Measurements from ENCODE around the gene MAPT.
"Not testable (repeated sequence)": the region's sequence is repeated elsewhere in the genome, so short reads cannot be mapped to it uniquely, and the experiment has no call there.

The MAPT gene

DNA sequence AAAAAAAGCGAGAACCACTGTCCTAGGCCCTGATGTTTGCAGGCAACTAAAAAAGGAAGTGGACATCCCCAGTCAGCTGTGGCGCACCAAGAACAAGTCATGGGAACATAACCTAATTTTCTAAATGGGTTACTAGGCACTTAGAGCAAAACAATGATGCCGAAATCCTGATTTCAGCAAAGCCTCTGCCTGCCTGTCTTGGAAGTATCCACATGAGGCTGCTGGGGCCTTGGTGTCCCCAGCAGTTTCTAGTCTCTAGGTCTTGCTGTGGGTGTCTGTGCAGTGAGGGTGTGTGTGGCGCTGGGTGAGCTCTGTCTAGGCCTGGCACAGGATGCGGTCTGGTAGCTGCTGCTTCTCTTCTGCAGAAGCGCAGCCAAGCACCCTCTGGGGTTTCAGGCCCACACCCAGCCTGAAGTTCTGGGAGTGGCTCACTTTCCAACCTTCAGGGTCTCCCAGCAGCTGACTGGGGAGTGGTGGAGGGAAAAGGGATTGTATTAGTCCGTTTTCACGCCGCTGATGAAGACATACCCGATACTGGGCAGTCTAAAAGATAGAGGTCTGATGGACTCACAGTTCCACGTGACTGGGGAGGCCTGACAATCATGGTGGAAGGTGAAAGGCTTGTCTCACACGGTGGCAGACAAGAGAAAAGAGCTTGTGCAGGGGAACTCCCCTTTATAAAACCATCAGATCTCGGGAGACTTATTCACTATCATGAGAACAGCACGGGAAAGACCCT, 125.8 kb downstream of the MAPT start:
- peaks cover 2% of the 10 kb centered on the region for H3K36me3 ChIP-seq (ENCODE audit: control insufficient read depth, insufficient read depth, low read length)
- no peaks in the 10 kb centered on the region for H3K27me3 ChIP-seq (replicated peaks; ENCODE audit: control insufficient read depth, insufficient read depth, low read length)
- TF ChIP-seq, protein P1, sequence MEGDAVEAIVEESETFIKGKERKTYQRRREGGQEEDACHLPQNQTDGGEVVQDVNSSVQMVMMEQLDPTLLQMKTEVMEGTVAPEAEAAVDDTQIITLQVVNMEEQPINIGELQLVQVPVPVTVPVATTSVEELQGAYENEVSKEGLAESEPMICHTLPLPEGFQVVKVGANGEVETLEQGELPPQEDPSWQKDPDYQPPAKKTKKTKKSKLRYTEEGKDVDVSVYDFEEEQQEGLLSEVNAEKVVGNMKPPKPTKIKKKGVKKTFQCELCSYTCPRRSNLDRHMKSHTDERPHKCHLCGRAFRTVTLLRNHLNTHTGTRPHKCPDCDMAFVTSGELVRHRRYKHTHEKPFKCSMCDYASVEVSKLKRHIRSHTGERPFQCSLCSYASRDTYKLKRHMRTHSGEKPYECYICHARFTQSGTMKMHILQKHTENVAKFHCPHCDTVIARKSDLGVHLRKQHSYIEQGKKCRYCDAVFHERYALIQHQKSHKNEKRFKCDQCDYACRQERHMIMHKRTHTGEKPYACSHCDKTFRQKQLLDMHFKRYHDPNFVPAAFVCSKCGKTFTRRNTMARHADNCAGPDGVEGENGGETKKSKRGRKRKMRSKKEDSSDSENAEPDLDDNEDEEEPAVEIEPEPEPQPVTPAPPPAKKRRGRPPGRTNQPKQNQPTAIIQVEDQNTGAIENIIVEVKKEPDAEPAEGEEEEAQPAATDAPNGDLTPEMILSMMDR (IDR thresholded peaks at IDR 0.05; ENCODE audit: insufficient read depth, low read length, poor library complexity, severe bottlenecking) = no peak
- no peak for DNase-seq (ENCODE audit: extremely low read depth, insufficient read length)
- no peak overlapping the region for H3K4me3 ChIP-seq (replicated peaks; ENCODE audit: low read depth, low read length)

DNA sequence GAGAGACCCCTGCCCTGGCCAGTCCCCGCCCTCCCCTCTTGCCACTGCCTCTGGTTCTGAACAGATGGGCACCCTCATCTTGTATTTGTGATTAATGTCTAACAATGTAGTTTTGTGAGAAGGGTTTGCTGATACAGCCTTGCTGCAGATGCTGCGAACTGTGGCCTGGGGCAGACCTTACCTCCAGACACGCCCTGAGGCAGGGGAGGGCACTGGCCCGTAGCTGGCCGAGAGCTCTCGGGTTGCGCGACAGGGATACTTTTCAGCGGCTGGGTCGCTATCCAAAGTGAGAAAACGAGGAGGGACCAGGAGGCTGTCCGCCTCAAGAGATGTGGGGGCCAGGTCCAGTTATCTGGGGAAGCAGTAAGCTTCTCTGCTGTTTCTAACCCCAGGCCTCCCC, 126.6 kb downstream of the MAPT start:
- Histone ChIP-seq H3K4me3 (replicated peaks; ENCODE audit: low read depth, low read length) (no peak overlapping the region), H3K36me3 (ENCODE audit: control insufficient read depth, insufficient read depth, low read length) (peaks cover 2% of the 10 kb centered on the region), H3K27me3 (replicated peaks; ENCODE audit: control insufficient read depth, insufficient read depth, low read length) (no peaks in the 10 kb centered on the region)
- DNase-seq (ENCODE audit: extremely low read depth, insufficient read length) = no peak
- TF ChIP-seq, protein P1 (IDR thresholded peaks at IDR 0.05; ENCODE audit: insufficient read depth, low read length, poor library complexity, severe bottlenecking) = no peak

DNA sequence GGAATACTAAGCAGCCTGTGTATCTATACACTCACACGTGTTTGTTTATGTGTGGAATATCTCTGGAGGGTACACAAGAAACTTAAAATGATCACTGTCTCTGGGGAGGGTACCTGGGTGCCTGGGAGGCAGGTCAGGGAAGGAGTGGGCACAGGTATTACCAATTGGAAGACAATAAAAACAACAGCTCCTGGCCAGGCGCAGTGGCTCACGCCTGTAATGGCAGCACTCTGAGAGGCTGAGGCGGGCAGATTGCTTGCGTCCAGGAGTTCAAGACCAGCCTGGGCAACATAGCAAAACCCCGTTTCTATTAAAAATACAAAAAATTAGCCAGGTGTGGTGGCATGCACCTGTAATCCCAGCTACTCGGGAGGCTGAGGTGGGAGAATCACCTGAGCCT, 129.0 kb downstream of the MAPT start:
- H3K27me3 ChIP-seq (replicated peaks; ENCODE audit: control insufficient read depth, insufficient read depth, low read length) = not testable (repeated sequence)

DNA sequence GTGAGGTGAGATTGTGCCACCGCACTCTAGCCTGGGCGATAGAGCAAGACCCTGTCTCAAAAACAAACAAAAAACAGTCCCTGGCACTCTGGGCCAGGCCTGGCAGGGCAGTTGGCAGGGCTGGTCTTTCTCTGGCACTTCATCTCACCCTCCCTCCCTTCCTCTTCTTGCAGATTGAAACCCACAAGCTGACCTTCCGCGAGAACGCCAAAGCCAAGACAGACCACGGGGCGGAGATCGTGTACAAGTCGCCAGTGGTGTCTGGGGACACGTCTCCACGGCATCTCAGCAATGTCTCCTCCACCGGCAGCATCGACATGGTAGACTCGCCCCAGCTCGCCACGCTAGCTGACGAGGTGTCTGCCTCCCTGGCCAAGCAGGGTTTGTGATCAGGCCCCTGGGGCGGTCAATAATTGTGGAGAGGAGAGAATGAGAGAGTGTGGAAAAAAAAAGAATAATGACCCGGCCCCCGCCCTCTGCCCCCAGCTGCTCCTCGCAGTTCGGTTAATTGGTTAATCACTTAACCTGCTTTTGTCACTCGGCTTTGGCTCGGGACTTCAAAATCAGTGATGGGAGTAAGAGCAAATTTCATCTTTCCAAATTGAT, 129.5 kb downstream of the MAPT start:
- no peaks in the 10 kb centered on the region for H3K27me3 ChIP-seq (replicated peaks; ENCODE audit: control insufficient read depth, insufficient read depth, low read length)
- TF ChIP-seq, protein P1 (IDR thresholded peaks at IDR 0.05; ENCODE audit: insufficient read depth, low read length, poor library complexity, severe bottlenecking) = no peak
- peaks cover 9% of the 10 kb centered on the region for H3K36me3 ChIP-seq (ENCODE audit: control insufficient read depth, insufficient read depth, low read length)
- DNase-seq (ENCODE audit: extremely low read depth, insufficient read length) = no peak
- no peak overlapping the region for H3K4me3 ChIP-seq (replicated peaks; ENCODE audit: low read depth, low read length)

More for the DNA sequence above, 129.0 kb downstream of the MAPT start:
- H3K4me3 ChIP-seq (replicated peaks; ENCODE audit: low read depth, low read length); DNase-seq (ENCODE audit: extremely low read depth, insufficient read length); H3K36me3 ChIP-seq (ENCODE audit: control insufficient read depth, insufficient read depth, low read length): not testable (repeated sequence)

DNA sequence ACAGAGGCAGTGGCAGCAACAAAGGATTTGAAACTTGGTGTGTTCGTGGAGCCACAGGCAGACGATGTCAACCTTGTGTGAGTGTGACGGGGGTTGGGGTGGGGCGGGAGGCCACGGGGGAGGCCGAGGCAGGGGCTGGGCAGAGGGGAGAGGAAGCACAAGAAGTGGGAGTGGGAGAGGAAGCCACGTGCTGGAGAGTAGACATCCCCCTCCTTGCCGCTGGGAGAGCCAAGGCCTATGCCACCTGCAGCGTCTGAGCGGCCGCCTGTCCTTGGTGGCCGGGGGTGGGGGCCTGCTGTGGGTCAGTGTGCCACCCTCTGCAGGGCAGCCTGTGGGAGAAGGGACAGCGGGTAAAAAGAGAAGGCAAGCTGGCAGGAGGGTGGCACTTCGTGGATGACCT, 130.2 kb downstream of the MAPT start:
- DNase-seq (ENCODE audit: extremely low read depth, insufficient read length) = no peak
- Histone ChIP-seq H3K36me3 (ENCODE audit: control insufficient read depth, insufficient read depth, low read length) (peaks cover 11% of the 10 kb centered on the region), H3K4me3 (replicated peaks; ENCODE audit: low read depth, low read length) (no peak overlapping the region), H3K27me3 (replicated peaks; ENCODE audit: control insufficient read depth, insufficient read depth, low read length) (no peaks in the 10 kb centered on the region)
- TF ChIP-seq, protein P1 (IDR thresholded peaks at IDR 0.05; ENCODE audit: insufficient read depth, low read length, poor library complexity, severe bottlenecking) = no peak

DNA sequence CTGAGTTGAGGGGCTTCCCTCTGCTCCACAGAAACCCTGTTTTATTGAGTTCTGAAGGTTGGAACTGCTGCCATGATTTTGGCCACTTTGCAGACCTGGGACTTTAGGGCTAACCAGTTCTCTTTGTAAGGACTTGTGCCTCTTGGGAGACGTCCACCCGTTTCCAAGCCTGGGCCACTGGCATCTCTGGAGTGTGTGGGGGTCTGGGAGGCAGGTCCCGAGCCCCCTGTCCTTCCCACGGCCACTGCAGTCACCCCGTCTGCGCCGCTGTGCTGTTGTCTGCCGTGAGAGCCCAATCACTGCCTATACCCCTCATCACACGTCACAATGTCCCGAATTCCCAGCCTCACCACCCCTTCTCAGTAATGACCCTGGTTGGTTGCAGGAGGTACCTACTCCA, 130.7 kb downstream of the MAPT start:
- H3K27me3 ChIP-seq (replicated peaks; ENCODE audit: control insufficient read depth, insufficient read depth, low read length) = no peaks in the 10 kb centered on the region
- DNase-seq (ENCODE audit: extremely low read depth, insufficient read length) = no peak
- TF ChIP-seq, protein P1 (IDR thresholded peaks at IDR 0.05; ENCODE audit: insufficient read depth, low read length, poor library complexity, severe bottlenecking) = no peak

More for the DNA sequence above, 130.7 kb downstream of the MAPT start:
- H3K4me3 ChIP-seq (replicated peaks; ENCODE audit: low read depth, low read length) = no peak overlapping the region
- H3K36me3 ChIP-seq (ENCODE audit: control insufficient read depth, insufficient read depth, low read length) = peaks cover 11% of the 10 kb centered on the region

Measured in GM06990 (cell line).